ENCODE measurements around the gene PKN1.
A peak's percentile ranks its signal among the peaks of the same experiment; 100 is the strongest.

PKN1 gene

DNA sequence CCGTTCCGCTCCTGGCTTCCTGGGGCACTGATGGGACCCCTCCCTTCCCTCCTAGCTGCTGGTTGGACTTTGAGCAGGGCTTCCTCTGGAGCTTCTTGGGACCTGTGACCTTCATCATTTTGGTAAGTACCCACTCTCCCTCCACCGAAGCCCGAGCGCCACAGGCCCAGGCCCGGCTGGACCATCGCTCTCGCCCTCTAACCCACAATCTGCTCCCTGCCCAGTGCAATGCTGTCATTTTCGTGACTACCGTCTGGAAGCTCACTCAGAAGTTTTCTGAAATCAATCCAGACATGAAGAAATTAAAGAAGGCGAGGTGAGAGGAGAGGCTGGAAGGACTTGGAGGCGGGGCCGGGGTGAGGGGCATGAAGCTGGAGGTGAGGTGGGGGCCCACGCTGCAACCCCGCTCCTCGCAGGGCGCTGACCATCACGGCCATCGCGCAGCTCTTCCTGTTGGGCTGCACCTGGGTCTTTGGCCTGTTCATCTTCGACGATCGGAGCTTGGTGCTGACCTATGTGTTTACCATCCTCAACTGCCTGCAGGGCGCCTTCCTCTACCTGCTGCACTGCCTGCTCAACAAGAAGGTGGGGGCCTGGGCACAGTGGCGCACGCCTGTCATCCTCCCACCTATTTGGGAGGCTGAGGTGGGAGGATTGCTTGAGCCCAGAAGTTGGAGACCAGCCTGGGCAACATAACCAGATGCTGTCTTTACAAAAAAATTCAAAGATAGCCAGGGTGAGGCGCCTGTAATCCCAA, 26.3 kb upstream of the PKN1 start:
- DNase-seq, result no peak

DNA sequence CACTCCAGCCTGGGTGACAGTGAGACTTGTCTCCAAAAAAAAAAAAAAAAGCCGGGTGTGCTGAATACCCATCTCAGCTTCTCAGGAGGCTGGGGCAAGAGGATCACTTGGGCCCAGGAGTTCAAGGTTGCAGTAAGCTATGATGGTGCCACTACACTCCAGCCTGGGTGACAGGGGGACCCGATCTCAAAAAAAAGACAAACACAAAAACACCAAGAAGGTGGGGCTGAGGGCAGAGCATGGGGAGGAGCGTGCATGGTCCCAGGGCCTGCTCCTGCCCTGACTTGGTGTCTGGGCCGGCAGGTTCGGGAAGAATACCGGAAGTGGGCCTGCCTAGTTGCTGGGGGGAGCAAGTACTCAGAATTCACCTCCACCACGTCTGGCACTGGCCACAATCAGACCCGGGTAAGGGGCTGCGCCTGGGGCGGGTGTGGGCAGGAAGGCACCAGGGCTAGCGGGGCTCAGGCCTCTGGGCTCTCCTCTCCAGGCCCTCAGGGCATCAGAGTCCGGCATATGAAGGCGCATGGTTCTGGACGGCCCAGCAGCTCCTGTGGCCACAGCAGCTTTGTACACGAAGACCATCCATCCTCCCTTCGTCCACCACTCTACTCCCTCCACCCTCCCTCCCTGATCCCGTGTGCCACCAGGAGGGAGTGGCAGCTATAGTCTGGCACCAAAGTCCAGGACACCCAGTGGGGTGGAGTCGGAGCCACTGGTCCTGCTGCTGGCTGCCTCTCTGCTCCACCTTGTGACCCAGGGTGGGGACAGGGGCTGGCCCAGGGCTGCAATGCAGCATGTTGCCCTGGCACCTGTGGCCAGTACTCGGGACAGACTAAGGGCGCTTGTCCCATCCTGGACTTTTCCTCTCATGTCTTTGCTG, 25.3 kb upstream of the PKN1 start:
- DNase-seq, result no peak

DNA sequence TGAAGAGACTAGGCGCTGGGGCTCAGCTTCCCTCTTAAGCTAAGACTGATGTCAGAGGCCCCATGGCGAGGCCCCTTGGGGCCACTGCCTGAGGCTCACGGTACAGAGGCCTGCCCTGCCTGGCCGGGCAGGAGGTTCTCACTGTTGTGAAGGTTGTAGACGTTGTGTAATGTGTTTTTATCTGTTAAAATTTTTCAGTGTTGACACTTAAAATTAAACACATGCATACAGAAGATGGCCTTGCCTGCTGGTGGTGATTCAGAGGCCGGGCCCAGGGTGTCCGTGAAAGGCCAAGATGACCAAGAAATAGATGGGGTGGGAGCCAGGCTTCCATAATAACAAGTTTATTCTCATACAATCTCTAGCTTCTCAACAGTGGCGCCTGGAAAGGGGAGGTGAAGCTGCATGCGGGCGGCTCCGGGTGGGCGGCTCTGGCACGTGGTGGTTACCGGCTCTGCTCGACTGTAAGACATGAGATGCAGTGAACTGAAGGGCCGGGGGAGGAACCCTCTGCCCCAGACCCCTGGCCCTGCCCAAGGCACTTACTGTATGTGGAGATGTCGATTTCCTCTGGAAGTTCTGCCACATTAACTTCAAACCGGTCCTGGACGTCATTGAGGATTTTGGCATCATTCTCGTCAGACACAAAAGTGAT, 24.5 kb upstream of the PKN1 start:
- no peak for DNase-seq

GRCh38 chr19:14409146-14410023, 23.7 kb upstream of the PKN1 start:
- no peak for DNase-seq

DNA sequence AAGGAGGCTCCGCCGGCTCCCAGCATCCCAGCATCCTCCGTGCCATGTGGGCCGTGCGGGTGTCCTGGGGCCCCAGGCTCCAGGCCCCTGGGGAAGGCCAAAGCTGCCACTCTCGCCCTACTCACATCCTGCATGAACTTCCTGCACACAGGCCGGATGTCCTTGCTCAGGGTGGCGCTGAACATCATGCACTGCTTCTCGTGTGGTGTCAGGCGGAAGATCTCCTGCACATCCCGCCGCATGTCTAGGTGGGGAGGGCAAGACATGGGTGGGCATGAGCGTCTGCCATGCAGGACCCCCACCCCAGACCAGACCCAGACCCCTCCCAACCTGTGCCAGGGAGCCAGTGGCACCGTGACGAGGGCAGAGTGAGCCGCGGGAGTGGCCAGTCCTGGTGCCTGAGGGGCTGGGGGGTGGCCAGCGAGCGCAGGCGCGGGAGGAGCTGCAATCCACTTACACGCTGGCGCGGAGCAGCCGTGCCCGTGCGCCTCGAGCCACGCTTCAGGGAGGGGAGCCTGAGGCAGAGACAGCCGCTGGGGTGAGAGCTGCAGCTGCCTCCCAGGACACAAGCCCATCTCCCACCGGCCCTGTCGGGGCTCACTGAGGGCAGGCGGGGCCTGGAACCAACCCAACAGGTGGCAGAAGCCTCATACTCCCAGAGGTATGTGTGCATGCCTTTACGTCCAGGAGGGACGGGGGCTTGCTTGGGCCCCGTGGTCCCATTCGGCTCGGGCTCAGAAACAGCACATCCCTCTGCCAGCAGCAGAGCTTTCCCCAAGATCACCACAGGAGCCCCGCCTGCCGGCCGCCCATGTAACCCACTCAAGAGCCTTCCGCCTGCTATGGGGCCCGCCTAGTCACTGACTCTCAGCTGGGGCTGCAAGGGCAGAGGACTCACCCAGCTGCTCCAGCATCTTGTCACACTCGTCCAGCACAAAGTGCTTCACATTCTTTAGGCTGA, 22.7 kb upstream of the PKN1 start:
- DNase-seq, result no peak

DNA sequence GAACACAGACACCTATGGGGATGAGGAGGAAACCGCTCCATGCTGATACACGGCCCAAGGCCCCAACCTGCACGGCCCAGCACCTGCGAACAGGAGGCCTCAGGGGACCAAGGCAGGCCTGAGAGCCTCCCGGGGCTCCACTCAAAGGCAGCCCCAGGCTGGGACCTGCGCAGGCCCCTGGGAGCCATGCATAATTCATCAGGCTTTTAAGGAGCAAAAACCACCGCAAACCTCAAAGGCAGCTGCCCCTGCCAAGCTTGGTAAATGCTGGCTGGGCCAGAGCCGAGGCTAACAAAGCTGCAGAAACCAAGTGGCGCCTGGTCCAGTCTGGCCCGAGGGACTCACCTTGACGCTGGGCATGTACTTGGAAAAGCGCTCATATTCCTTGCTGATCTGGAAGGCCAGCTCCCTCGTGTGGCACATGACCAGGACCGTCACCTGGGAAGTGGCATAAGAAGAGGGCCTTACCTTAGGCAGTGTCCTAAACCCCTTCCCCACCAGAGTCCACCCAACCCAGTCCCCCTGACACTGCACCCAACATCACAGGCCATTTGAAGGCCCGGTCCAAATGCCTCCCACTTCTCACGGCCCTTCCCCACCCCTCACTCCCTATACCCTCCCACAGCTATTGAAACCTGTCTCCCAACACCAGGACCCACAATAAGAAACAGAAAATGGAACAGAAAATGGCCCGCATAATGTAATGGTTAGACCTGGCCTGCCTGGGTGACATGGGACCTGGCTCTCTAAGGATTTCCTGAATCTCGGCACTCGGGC, 21.8 kb upstream of the PKN1 start:
- no peak for DNase-seq

GRCh38 chr19:14411938-14412245, 21.2 kb upstream of the PKN1 start:
- no peak for DNase-seq

DNA sequence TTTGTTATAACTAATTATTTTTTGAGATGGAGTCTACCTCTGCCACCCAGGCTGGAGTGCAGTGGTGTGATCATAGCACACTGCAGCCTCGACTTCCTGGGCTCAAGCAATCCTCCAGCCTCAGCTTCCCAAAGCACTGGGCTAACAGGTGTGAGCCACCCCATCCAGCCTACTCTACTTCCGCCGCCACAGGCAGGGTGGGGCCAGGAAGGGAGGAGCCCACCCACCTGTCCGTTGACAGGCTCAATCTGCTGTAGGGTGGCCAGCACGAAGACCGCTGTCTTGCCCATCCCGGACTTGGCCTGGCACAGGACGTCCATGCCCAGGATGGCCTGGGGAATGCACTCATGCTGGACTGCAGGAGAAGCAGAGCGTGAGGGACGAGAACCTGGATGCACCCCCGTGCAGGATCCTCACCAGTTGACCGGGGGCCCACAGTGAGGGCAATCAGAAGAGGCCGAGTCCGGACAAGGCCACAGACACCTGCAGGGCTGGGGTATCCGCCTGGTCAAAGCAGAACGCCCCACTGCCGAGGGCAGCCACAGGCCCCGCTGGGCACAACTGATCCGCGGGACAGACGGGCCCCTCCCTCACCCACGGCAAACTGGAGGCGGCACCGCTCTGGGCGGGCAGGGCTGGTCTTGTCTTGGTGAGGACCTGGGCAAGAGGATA, 20.6 kb upstream of the PKN1 start:
- DNase-seq, result no peak

GRCh38 chr19:14412996-14413692, 20.0 kb upstream of the PKN1 start:
- DNase-seq, result no peak

GRCh38 chr19:14413693-14414181, 19.4 kb upstream of the PKN1 start:
- DNase-seq, result peak; percentile 60

DNA sequence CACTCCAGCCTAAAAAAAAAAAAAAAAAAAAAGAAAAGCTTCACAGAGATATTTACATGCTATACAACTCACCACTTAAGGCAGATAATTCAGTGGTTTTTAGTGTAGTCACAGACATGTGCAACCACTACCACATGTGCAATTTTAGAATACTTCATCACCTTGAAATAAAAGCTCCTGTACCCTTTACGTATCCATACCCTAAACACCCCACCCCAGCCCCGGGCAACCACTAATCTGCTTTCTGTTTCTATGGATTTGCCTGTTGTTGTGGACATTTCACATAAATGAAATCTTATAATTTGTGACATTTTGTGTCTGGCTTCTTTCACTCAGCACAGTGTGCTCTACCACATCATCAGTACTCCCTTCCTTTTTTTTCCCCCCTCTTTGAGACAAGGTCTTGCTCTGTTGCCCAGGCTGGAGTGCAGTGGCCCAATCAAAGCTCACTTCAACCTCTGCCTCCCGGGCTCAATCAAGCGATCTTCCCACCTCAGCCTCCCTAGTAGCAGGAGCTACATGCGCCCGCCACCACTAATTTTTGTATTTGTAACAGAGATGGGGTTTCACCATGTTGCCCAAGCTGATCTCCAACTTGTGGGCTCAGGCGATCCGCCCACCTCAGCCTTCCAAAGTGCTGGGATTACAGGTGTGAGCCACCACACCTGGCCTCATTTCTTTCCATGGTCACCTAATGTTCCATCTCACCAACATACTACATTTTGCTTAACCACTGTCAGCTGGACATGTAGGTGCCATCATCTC, 18.0 kb upstream of the PKN1 start:
- DNase-seq, result no peak

GRCh38 chr19:14416817-14417231, 16.3 kb upstream of the PKN1 start:
- DNase-seq, result peak; percentile 23

DNA sequence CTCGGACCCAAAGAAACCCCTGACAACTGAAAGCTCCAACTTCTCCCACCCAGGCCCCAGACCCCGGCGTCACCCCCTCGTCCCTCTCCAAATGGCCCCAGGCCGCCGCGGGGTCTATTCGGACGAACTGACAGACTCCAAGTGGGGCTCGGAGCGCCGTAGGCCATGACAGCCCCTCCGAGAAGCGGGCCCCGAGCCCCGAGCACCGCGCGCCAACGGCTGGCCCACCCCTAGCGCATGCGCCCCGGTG, 14.3 kb upstream of the PKN1 start:
- DNase-seq, result no peak

GRCh38 chr19:14419106-14419813, 13.8 kb upstream of the PKN1 start, which contains the start of gene DDX39A:
Gene DDX39A, minus strand, starts transcription at chr19:14419341. Its CDS starts 6,121 bp downstream, at chr19:14413220.
- DNase-seq, result peak; percentile 100

DNA sequence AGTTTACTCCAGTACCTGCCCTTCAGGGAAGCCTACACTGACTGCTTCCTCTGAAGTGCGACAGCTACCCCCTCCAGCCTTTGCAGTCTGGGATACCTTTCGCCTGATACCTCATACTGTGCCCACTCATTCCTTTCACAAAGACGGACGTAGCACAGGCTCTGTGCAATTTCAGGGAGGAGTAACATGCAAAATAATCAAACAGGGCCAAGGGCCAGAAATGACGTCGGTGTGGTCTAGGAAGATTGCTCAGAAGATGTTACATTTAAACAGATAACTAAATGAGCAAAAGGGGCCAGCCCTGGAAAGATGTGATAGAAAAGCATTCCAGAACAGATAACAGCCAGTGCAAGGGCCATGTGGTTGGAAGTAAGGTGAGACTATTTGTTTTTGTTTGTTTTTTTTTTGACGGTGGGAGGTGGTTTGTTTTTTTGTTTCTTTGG, 7.4 kb upstream of the PKN1 start:
- DNase-seq, result peak; percentile 28

DNA sequence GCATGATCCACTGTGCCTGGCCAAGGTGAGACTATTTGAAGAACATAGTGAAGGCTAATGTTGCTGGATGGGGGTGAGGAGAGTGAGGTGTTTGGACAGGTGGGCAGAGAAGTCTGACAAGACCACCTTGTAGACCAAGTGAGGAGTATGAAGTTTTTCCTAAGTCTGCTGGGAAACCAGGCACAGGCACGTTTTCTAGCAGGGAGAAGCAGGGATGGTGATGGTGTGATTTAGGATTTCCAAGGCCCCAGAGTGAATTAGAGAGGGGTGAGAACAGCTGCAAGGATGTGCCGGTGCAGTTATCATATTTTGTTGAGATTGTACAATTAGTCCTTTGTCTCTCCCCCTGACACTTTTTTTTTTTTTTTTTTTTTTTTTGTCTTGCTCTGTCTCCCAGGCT, 5.6 kb upstream of the PKN1 start:
- no peak for DNase-seq

GRCh38 chr19:14428882-14429416, 4.2 kb upstream of the PKN1 start:
- DNase-seq, result no peak

GRCh38 chr19:14430712-14431111, 2.4 kb upstream of the PKN1 start:
- DNase-seq, result no peak
